ENCODE measurements around the gene COL20A1.
"Not testable (repeated sequence)": the region's sequence is repeated elsewhere in the genome, so short reads cannot be mapped to it uniquely, and the experiment has no call there.

The COL20A1 gene

GRCh38 chr20:63249891-63250290, 43.1 kb upstream of the COL20A1 start:
- no peak overlapping the region for H3K4me3 ChIP-seq (ENCODE audit: low read depth, low read length)
- TF ChIP-seq CTCF (IDR thresholded peaks at IDR 0.05; ENCODE audit: borderline replicate concordance, insufficient read depth, low read depth, low read length), result no peak

DNA sequence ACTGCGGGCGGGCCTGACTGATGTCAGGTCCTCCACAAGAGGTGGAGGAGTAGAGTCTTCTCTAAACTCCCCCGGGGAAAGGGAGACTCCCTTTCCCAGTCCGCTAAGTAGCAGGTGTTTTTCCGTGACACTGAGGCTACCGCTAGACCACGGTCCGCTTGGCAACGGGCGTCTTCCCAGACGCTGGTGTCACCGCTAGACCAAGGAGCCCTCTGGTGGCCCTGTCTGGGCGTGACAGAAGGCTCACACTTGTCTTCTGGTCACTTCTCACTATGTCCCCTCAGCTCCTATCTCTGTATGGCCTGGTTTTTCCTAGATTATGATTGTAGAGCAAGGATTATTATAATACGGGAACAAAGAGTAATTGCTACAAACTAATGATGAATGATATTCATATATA, 41.6 kb upstream of the COL20A1 start:
- not testable (repeated sequence) for H3K4me3 ChIP-seq (ENCODE audit: low read depth, low read length)
- TF ChIP-seq CTCF (IDR thresholded peaks at IDR 0.05; ENCODE audit: borderline replicate concordance, insufficient read depth, low read depth, low read length), result 0 out of 2 replicates have a peak, but pooled peaks have one; percentile 21

DNA sequence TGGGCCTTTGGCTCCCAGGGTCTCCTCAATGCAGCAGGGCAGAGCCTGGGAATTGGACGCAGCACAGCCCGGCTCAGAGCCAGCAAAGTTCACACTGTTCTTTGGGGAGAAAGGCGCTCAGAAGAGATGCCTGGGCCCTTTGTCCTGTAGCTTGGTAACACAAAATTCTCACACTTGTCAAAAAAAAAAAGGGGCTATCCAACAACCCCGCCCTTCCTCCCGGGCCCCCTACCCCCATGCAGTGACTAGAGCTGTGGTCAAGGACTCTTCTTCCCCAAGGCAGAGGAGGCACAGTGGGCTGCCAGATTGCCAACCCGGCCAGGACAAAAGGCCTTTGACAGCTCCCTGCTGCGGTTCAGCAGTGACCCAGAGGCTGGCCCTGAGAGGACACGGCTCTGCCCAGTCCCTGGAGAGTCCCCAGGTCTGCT, 40.7 kb upstream of the COL20A1 start:
- H3K4me3 ChIP-seq (ENCODE audit: low read depth, low read length), result no peak overlapping the region
- no peak for TF ChIP-seq CTCF (IDR thresholded peaks at IDR 0.05; ENCODE audit: borderline replicate concordance, insufficient read depth, low read depth, low read length)

- TF ChIP-seq CTCF (IDR thresholded peaks at IDR 0.05; ENCODE audit: borderline replicate concordance, insufficient read depth, low read depth, low read length), result no peak
Observed at GRCh38 chr20:63253065-63253437, 39.9 kb upstream of the COL20A1 start.

DNA sequence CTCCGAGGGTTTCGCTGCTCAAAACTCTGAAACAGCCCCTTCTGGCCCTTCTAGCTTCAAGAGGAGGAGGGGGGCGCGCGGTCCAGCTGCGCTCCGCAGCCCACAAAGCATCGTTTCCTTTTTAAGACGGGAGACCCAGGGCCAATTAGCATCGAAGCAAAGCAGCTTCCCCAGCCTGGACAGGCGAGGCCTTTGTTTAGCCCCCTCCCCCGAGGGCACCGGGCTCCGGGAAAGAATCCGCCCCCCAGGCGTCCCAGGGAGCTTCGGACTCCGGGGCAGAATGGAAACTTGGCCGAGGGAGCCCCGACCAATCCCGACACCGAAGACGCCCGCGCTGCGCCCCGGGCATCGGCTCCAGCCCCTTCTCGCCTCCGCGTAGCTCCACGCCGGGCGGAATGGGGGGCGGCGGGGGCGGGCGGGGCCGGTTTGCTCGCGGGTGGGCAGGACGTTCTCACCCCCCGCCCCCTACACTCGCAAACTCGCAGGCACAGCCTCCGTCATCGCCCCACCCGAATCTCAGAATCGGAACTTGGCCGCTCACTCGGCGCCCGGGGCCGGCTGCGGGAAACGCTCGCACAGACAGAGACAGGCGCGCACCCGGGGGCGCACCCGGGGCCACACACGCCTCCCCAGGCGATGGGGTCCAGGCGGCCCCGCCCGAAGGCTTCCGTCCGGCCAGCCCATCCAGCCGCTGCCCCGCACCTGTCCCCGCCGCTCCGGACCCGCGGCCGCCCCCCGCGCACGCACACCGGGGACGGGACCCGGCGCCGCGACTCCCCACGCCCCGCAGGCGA, 39.4 kb upstream of the COL20A1 start:
- TF ChIP-seq CTCF (IDR thresholded peaks at IDR 0.05; ENCODE audit: borderline replicate concordance, insufficient read depth, low read depth, low read length), result no peak

More at GRCh38 chr20:63253065-63253437, 39.9 kb upstream of the COL20A1 start:
- no peak overlapping the region for H3K4me3 ChIP-seq (ENCODE audit: low read depth, low read length)

DNA sequence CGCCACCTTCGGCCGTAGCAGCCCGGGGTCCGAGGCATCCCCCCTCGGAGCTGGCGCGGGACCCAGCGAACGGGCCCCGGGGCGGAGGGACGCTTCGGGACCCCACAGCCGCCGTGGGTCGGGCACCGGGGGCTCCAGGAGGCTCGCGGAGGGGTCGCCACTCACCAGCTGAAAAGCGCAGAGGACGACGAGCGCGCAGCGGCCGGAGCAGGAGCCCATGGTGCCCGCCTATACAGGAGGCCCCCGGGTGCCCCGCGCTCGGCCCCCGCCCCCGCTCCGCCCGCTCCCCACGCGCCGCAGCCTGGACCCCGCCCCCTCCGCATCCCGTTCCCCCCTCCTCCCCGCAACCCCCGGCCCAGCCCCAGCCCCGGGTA, 38.8 kb upstream of the COL20A1 start, which contains the start of gene NKAIN4:
NKAIN4 (minus strand) TSS at position 232 of the 374 bp plus-strand sequence; CDS start at position 219, 13 bp downstream.
- TF ChIP-seq CTCF (IDR thresholded peaks at IDR 0.05; ENCODE audit: borderline replicate concordance, insufficient read depth, low read depth, low read length), result no peak
- no peak within 1 kb of the TSS for H3K4me3 ChIP-seq (ENCODE audit: low read depth, low read length)

More for the DNA sequence above, 39.4 kb upstream of the COL20A1 start:
- H3K4me3 ChIP-seq (ENCODE audit: low read depth, low read length), result no peak overlapping the region

All from GM12875 (cell line).